IMR-90 (cell line): ENCODE measurements around the gene ZNRF3. TPM values are rescaled to one million over a fixed set of nuclear protein-coding genes. Genes with fewer than 3 reads are reported as not detected.

Experiments used
- ATAC-seq: fragments of 200-7000 bp; cut with Tn5 transposase; 2 replicates; pipeline ENCODE4 v1.9.1; 2020; ENCODE audit warnings: low read depth, mild to moderate bottlenecking, moderate library complexity
- BruUV-seq: library from RNA; stranded (reverse); fragments of 400-500 nt; replicated peaks from 2 replicates; lab custom pipeline; 2021; lab: Mats Ljungman, UMichigan
- CTCF ChIA-PET: fragments of 300-600 bp; formaldehyde crosslinking; extraction: SDS; loops from one replicate; lab custom pipeline; 2021; ENCODE audit warnings: antibody characterized with exemption; lab: Yijun Ruan, JAX
- POLR2A ChIA-PET: fragments of 300-600 bp; sonication (Branson Sonifier 250); formaldehyde crosslinking; loops from one replicate; lab custom pipeline; 2022; ENCODE audit warnings: antibody characterized with exemption; ENCODE audit not compliant: unreplicated experiment; lab: Charles Lee
- DNase-seq: peaks from one replicate; pipeline ENCODE4 v3.0.0; 2013
- H2AFZ ChIP-seq: replicated peaks from 2 replicates; pipeline ENCODE3; 2013; ENCODE audit warnings: low read length, mild to moderate bottlenecking; ENCODE audit not compliant: poor library complexity
- H2AK5ac ChIP-seq: 2 replicates; pipeline ENCODE4 v1.6.1; 2013; ENCODE audit warnings: low read depth, low read length, inconsistent platforms
- H2AK9ac ChIP-seq: replicated peaks from 2 replicates; pipeline ENCODE3; 2013; ENCODE audit warnings: mild to moderate bottlenecking, low read depth, low read length, moderate library complexity; ENCODE audit not compliant: poor library complexity
- H2BK120ac ChIP-seq: 2 replicates; pipeline ENCODE4 v1.6.1; 2013; ENCODE audit warnings: low read depth, low read length, inconsistent platforms
- H2BK15ac ChIP-seq: 3 replicates; pipeline ENCODE4 v1.6.1; 2013; ENCODE audit warnings: low read depth, low read length, inconsistent platforms
- H2BK20ac ChIP-seq: 2 replicates; pipeline ENCODE4 v1.6.1; 2013; ENCODE audit warnings: low read depth, mild to moderate bottlenecking, inconsistent platforms, low read length, moderate library complexity
- H2BK5ac ChIP-seq: 2 replicates; pipeline ENCODE4 v1.6.1; 2013; ENCODE audit warnings: mild to moderate bottlenecking, low read depth, low read length, inconsistent platforms; ENCODE audit not compliant: poor library complexity, severe bottlenecking
- H3K14ac ChIP-seq: replicated peaks from 2 replicates; pipeline ENCODE4 v1.6.1; 2013; ENCODE audit warnings: low read depth, low read length, inconsistent platforms
- H3K18ac ChIP-seq: 2 replicates; pipeline ENCODE4 v1.6.1; 2013; ENCODE audit warnings: low read depth, low read length, control low read depth
- H3K23ac ChIP-seq: 2 replicates; pipeline ENCODE4 v1.6.1; 2013; ENCODE audit warnings: low read depth, low read length, inconsistent platforms
- H3K27ac ChIP-seq: 2 replicates; pipeline ENCODE4 v1.5.1; 2013; ENCODE audit warnings: mild to moderate bottlenecking, control low read depth, low read length; ENCODE audit not compliant: insufficient read depth
- H3K27me3 ChIP-seq: 2 replicates; pipeline ENCODE4 v1.6.1; 2013; ENCODE audit warnings: low read length; ENCODE audit not compliant: control insufficient read depth, insufficient read depth
- H3K36me3 ChIP-seq: 2 replicates; pipeline ENCODE4 v1.6.1; 2013; ENCODE audit warnings: low read length, mixed read lengths; ENCODE audit not compliant: control insufficient read depth, insufficient read depth
- H3K4ac ChIP-seq: 2 replicates; pipeline ENCODE4 v1.6.1; 2013; ENCODE audit warnings: low read depth, low read length, inconsistent platforms
- H3K4me1 ChIP-seq: 2 replicates; pipeline ENCODE4 v1.6.1; 2013; ENCODE audit warnings: low read length, mixed read lengths; ENCODE audit not compliant: control insufficient read depth, insufficient read depth
- H3K4me2 ChIP-seq: 2 replicates; pipeline ENCODE4 v1.6.1; 2013; ENCODE audit warnings: low read depth, mild to moderate bottlenecking, control low read depth, low read length, moderate library complexity
- H3K4me3 ChIP-seq: 2 replicates; pipeline ENCODE4 v1.5.1; 2013; ENCODE audit warnings: low read depth, mild to moderate bottlenecking, control low read depth, low read length, moderate library complexity; ENCODE audit not compliant: insufficient read depth
- H3K56ac ChIP-seq: 2 replicates; pipeline ENCODE4 v1.6.1; 2013; ENCODE audit warnings: low read length, inconsistent platforms; ENCODE audit not compliant: insufficient read depth; ENCODE audit errors: extremely low read depth
- H3K79me1 ChIP-seq, 2 experiments: 2 replicates each; pipeline ENCODE4 v1.6.1; 2013; ENCODE audit warnings: low read length in 2 of 2, inconsistent platforms in 1 of 2, low read depth in 1 of 2
- H3K9ac ChIP-seq: 2 replicates; pipeline ENCODE4 v1.6.1; 2013; ENCODE audit warnings: low read depth, low read length, control low read depth
- H3K9me1 ChIP-seq: 2 replicates; pipeline ENCODE4 v1.6.1; 2013; ENCODE audit warnings: low read length, inconsistent platforms; ENCODE audit not compliant: insufficient read depth
- H3K9me3 ChIP-seq: 2 replicates; pipeline ENCODE4 v1.6.1; 2013; ENCODE audit warnings: low read length; ENCODE audit not compliant: control insufficient read depth, insufficient read depth
- H4K20me1 ChIP-seq: 2 replicates; pipeline ENCODE4 v1.6.1; 2013; ENCODE audit warnings: low read length, inconsistent platforms; ENCODE audit not compliant: insufficient read depth
- H4K5ac ChIP-seq: 2 replicates; pipeline ENCODE4 v1.6.1; 2013; ENCODE audit warnings: mild to moderate bottlenecking, low read depth, low read length, control low read depth
- H4K8ac ChIP-seq, 2 experiments: 2 replicates each; pipeline ENCODE4 v1.6.1; 2013; ENCODE audit warnings: low read depth in 2 of 2, low read length in 2 of 2, control low read depth in 1 of 2, inconsistent platforms in 1 of 2
- H4K91ac ChIP-seq: 2 replicates; pipeline ENCODE4 v1.6.1; 2013; ENCODE audit warnings: low read depth, low read length, inconsistent platforms; ENCODE audit not compliant: insufficient read depth
- CHD1 ChIP-seq: IDR thresholded peaks from 2 replicates; pipeline ENCODE4 v1.6.1; 2012; ENCODE audit warnings: low read depth, low read length, improper control_type of control experiment
- MAZ ChIP-seq: IDR thresholded peaks from 2 replicates; pipeline ENCODE4 v1.6.1; 2012; ENCODE audit warnings: low read depth, mild to moderate bottlenecking, low read length, improper control_type of control experiment, moderate library complexity, borderline replicate concordance
- MXI1 ChIP-seq: IDR thresholded peaks from 2 replicates; pipeline ENCODE4 v1.6.1; 2012; ENCODE audit warnings: low read depth, mild to moderate bottlenecking, low read length, moderate library complexity, borderline replicate concordance
- POLR2A ChIP-seq: IDR thresholded peaks from 2 replicates; pipeline ENCODE4 v1.6.1; 2012; ENCODE audit warnings: mild to moderate bottlenecking, low read depth, low read length
- RAD21 ChIP-seq: IDR thresholded peaks from 2 replicates; pipeline ENCODE4 v1.6.1; 2012; ENCODE audit warnings: low read length, improper control_type of control experiment
- RCOR1 ChIP-seq: IDR thresholded peaks from 2 replicates; pipeline ENCODE4 v1.6.1; 2012; ENCODE audit warnings: mild to moderate bottlenecking, low read length, improper control_type of control experiment; ENCODE audit not compliant: insufficient replicate concordance
- WGBS, 2 experiments: methylation state at CpG; one replicate each; pipeline versions ENCODE4 v1.1.5 to v1.1.7; 2013; ENCODE audit warnings: missing lambda C conversion rate in 2 of 2; ENCODE audit not compliant: insufficient read length in 1 of 2; ENCODE audit errors: extremely low coverage in 2 of 2; 5-methylcytosine and 5-hydroxymethylcytosine counted together
- dilution Hi-C: fragments of 300-500 bp; cut with HindIII; formaldehyde crosslinking; loops from one replicate; pipeline ENCODE4 v1.14.3; 2018; ENCODE audit warnings: low sequenced_read_pairs; ENCODE audit not compliant: unreplicated experiment
- in situ Hi-C: fragments of 300-500 bp; cut with MboI; formaldehyde crosslinking; loops from 3 replicates; pipeline ENCODE4 v1.14.3; 2019; ENCODE audit warnings: low sequenced_read_pairs, inconsistent platforms, mixed read lengths
- intact Hi-C: fragments of 100-400 bp; cut with micrococcal nuclease; formaldehyde crosslinking; loops from 2 replicates; pipeline ENCODE4 v1.10.0; 2022
- polyA plus RNA-seq, 3 experiments: library from polyadenylated mRNA; depleted of rRNA; stranded (reverse); fragments of >200 nt; gene quantifications; 2 replicates each; pipeline ENCODE4 v1.2.3, GENCODE V29; 2012; ENCODE audit warnings: low replicate concordance in 1 of 3
- total RNA-seq: library from RNA; depleted of rRNA; stranded (reverse); fragments of >200 nt; gene quantifications from 2 replicates; pipeline ENCODE4 v1.2.3, GENCODE V29; 2012

Gene ZNRF3
- total and polyA plus RNA-seq, 2 of the 4 experiments (the other 2 are of a cell fraction) = 1.4 to 2.4 TPM

DNA sequence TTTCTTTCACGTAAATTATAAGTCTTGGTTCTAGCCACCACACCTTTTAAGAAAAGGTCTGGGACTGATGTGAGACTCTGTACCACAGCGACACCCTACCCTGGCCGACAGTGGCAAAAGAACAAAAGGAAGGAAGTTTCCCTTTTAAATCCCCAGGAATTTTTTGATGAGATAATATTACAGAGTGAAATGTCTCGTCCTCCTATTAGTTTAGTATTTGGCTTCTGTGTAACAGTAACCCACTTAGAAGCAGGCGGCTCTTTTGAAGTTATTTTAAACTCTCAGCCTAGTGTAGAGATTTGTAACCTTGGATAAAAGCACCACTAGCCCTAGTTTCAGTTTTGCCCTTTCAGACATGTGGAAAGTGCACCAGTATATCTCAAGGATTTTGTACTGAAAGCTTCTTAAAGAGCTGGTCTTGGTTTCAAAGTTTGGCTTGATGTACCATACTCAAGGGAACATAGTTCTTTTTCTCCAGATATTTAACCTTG is 94.2 kb downstream of the ZNRF3 start:
- no CpG with 5 or more reads among the region's 5 CpGs for WGBS, 2 experiments
- no peaks in the 10 kb centered on the region for H4K20me1 ChIP-seq
- H2BK20ac ChIP-seq = no peak overlapping the region
- H2AK9ac ChIP-seq = no peak overlapping the region
- H3K36me3 ChIP-seq = no peaks in the 10 kb centered on the region
- no peak overlapping the region for H2AFZ ChIP-seq
- no peak overlapping the region for H3K18ac ChIP-seq
- H3K79me1 ChIP-seq = peaks cover 4 to 11% of the 10 kb centered on the region in 2 experiments; a peak in 2 of 4 replicates
- no peak overlapping the region; a peak in 1 of 4 replicates for H4K8ac ChIP-seq
- TF ChIP-seq RAD21 (no peak), MXI1 (no peak), POLR2A (no peak), RCOR1 (no peak), CHD1 (no peak), MAZ (no peak)
- H3K9me3 ChIP-seq = no peaks in the 10 kb centered on the region
- no TSS peak for BruUV-seq
- no peak overlapping the region for H3K23ac ChIP-seq
- H3K4me1 ChIP-seq = peaks cover 10% of the 10 kb centered on the region
- H3K9me1 ChIP-seq = no peaks in the 10 kb centered on the region
- no peak overlapping the region for H3K56ac ChIP-seq
- peak overlapping the region; percentile 89 for H3K4me2 ChIP-seq
- ATAC-seq (peak; percentile 42), DNase-seq (no peak)
- dilution Hi-C loops (no loop called here), intact Hi-C loops (no loop called here), in situ Hi-C loops (no loop called here)
- CTCF ChIA-PET = interaction anchor here (0.9 to 1.3 kb wide), 2 partner anchors 50 to 122 kb away, joined by 3 to 4 read pairs; no protein-coding TSS in a partner anchor
- H2BK15ac ChIP-seq = no peak overlapping the region
- H3K4ac ChIP-seq = peak overlapping the region; percentile 33; the same call in 1 of the 2 replicates
- no peak overlapping the region for H3K27ac ChIP-seq
- 0 out of 2 replicates have a peak overlapping the region, but pooled peaks have one; percentile 9 for H2BK120ac ChIP-seq
- H3K27me3 ChIP-seq = no peaks in the 10 kb centered on the region
- H2BK5ac ChIP-seq = no peak overlapping the region
- no peak overlapping the region for H4K91ac ChIP-seq
- H3K4me3 ChIP-seq = peak overlapping the region; percentile 9; the same call in 1 of the 2 replicates
- no peak overlapping the region for H2AK5ac ChIP-seq
- H3K9ac ChIP-seq = no peak overlapping the region
- H3K14ac ChIP-seq = no peak overlapping the region
- no peak overlapping the region for H4K5ac ChIP-seq
- POLR2A ChIA-PET = no interaction called here
